GM18498 (cell line): ENCODE measurements around the gene ANGPT4.
"Not testable (repeated sequence)": the region's sequence is repeated elsewhere in the genome, so short reads cannot be mapped to it uniquely, and the experiment has no call there.

ENCODE experiments used
- ATAC-seq: cut with Tn5 transposase; IDR thresholded peaks from one replicate; pipeline ENCODE4 v1.9.1; 2021; ENCODE audit warnings: mild to moderate bottlenecking, moderate library complexity; ENCODE audit not compliant: unreplicated experiment

Gene ANGPT4

GRCh38 chr20:877814-878213, 38.3 kb downstream of the ANGPT4 start:
- ATAC-seq, result no peak

GRCh38 chr20:875115-875514, 41.0 kb downstream of the ANGPT4 start:
- no peak for ATAC-seq

GRCh38 chr20:873875-874607, 42.1 kb downstream of the ANGPT4 start:
- ATAC-seq, result no peak

GRCh38 chr20:872855-873520, 43.1 kb downstream of the ANGPT4 start:
- ATAC-seq, result no peak

- no peak for ATAC-seq
Measured at GRCh38 chr20:871948-872347, 44.2 kb downstream of the ANGPT4 start.

- no peak for ATAC-seq
Measured at GRCh38 chr20:871436-871835, 44.7 kb downstream of the ANGPT4 start.

- ATAC-seq, result no peak
Measured at GRCh38 chr20:870758-871157, 45.4 kb downstream of the ANGPT4 start.

GRCh38 chr20:869606-870005, 46.5 kb downstream of the ANGPT4 start:
- no peak for ATAC-seq

GRCh38 chr20:868279-868678, 47.9 kb downstream of the ANGPT4 start:
- ATAC-seq, result no peak

- no peak for ATAC-seq
Measured at GRCh38 chr20:865440-865839, 50.7 kb downstream of the ANGPT4 start.

GRCh38 chr20:860891-861290, 55.2 kb downstream of the ANGPT4 start:
- no peak for ATAC-seq

GRCh38 chr20:859751-860231, 56.3 kb downstream of the ANGPT4 start:
- no peak for ATAC-seq

- no peak for ATAC-seq
Measured at GRCh38 chr20:858011-858410, 58.1 kb downstream of the ANGPT4 start.

GRCh38 chr20:856361-856775, 59.8 kb downstream of the ANGPT4 start:
- ATAC-seq, result no peak

- ATAC-seq, result no peak
Measured at GRCh38 chr20:855466-856360, 60.4 kb downstream of the ANGPT4 start.

GRCh38 chr20:854601-855000, 61.5 kb downstream of the ANGPT4 start:
- no peak for ATAC-seq

GRCh38 chr20:853406-853996, 62.6 kb downstream of the ANGPT4 start:
- no peak for ATAC-seq

- ATAC-seq, result not testable (repeated sequence)
Measured at GRCh38 chr20:848731-849130, 67.4 kb downstream of the ANGPT4 start.

GRCh38 chr20:848193-848592, 67.9 kb downstream of the ANGPT4 start:
- ATAC-seq, result no peak

GRCh38 chr20:846894-847278, 69.2 kb downstream of the ANGPT4 start:
- ATAC-seq, result peak; percentile 39
